ENCODE measurements around the gene ZNFX1.
"Not testable (repeated sequence)": the region's sequence is repeated elsewhere in the genome, so short reads cannot be mapped to it uniquely, and the experiment has no call there.

ZNFX1 gene

GRCh38 chr20:49278036-49278817 is at the start of gene ZNFX1:
Gene ZNFX1 (minus strand): TSS chr20:49278057. CDS start chr20:49275839, 2,218 bp downstream.
- Histone ChIP-seq H3K4me1 (ENCODE audit: control insufficient read depth, insufficient read depth, low read length) (peaks cover 16% of the 10 kb centered on the region), H3K36me3 (ENCODE audit: control insufficient read depth, insufficient read depth, low read length) (peaks cover 38% of the 10 kb centered on the region), H3K27me3 (ENCODE audit: control insufficient read depth, insufficient read depth, low read length) (no peaks in the 10 kb centered on the region), H3K27ac (ENCODE audit: low read depth, low read length) (peak within 1 kb of the TSS; percentile 91), H3K9ac (ENCODE audit: low read length) (peak within 1 kb of the TSS; percentile 91), H3K4me3 (ENCODE audit: low read length) (peak within 1 kb of the TSS; percentile 99)

- H3K36me3 ChIP-seq (ENCODE audit: control insufficient read depth, insufficient read depth, low read length) = no peaks in the 10 kb centered on the region
- H3K4me3 ChIP-seq (ENCODE audit: low read length) = no peak overlapping the region
- no peak overlapping the region for H3K9ac ChIP-seq (ENCODE audit: low read length)
- peaks cover 2% of the 10 kb centered on the region for H3K4me1 ChIP-seq (ENCODE audit: control insufficient read depth, insufficient read depth, low read length)
- H3K27me3 ChIP-seq (ENCODE audit: control insufficient read depth, insufficient read depth, low read length) = no peaks in the 10 kb centered on the region
- H3K27ac ChIP-seq (ENCODE audit: low read depth, low read length) = no peak overlapping the region
Observed at GRCh38 chr20:49326026-49326425, 48.2 kb upstream of the ZNFX1 start.

- H3K27me3 ChIP-seq (ENCODE audit: control insufficient read depth, insufficient read depth, low read length) = peaks cover 5% of the 10 kb centered on the region
- H3K27ac ChIP-seq (ENCODE audit: low read depth, low read length) = no peak overlapping the region
- H3K4me3 ChIP-seq (ENCODE audit: low read length) = no peak overlapping the region
- H3K36me3 ChIP-seq (ENCODE audit: control insufficient read depth, insufficient read depth, low read length) = no peaks in the 10 kb centered on the region
- H3K9ac ChIP-seq (ENCODE audit: low read length) = no peak overlapping the region
- H3K4me1 ChIP-seq (ENCODE audit: control insufficient read depth, insufficient read depth, low read length) = peaks cover 2% of the 10 kb centered on the region
Observed at GRCh38 chr20:49324306-49324705, 46.4 kb upstream of the ZNFX1 start.

- Histone ChIP-seq H3K27me3 (ENCODE audit: control insufficient read depth, insufficient read depth, low read length) (peaks cover 9% of the 10 kb centered on the region), H3K27ac (ENCODE audit: low read depth, low read length) (no peak overlapping the region), H3K36me3 (ENCODE audit: control insufficient read depth, insufficient read depth, low read length) (no peaks in the 10 kb centered on the region), H3K4me1 (ENCODE audit: control insufficient read depth, insufficient read depth, low read length) (peaks cover 2% of the 10 kb centered on the region), H3K9ac (ENCODE audit: low read length) (no peak overlapping the region), H3K4me3 (ENCODE audit: low read length) (no peak overlapping the region)
Observed at GRCh38 chr20:49323622-49324238, 45.9 kb upstream of the ZNFX1 start.

GRCh38 chr20:49320460-49320859 is 42.6 kb upstream of the ZNFX1 start:
- Histone ChIP-seq H3K9ac (ENCODE audit: low read length) (no peak overlapping the region), H3K4me3 (ENCODE audit: low read length) (no peak overlapping the region), H3K4me1 (ENCODE audit: control insufficient read depth, insufficient read depth, low read length) (no peaks in the 10 kb centered on the region), H3K36me3 (ENCODE audit: control insufficient read depth, insufficient read depth, low read length) (no peaks in the 10 kb centered on the region), H3K27ac (ENCODE audit: low read depth, low read length) (no peak overlapping the region), H3K27me3 (ENCODE audit: control insufficient read depth, insufficient read depth, low read length) (peaks cover 20% of the 10 kb centered on the region)

GRCh38 chr20:49319208-49319809 is 41.5 kb upstream of the ZNFX1 start:
- Histone ChIP-seq H3K4me1 (ENCODE audit: control insufficient read depth, insufficient read depth, low read length) (no peaks in the 10 kb centered on the region), H3K9ac (ENCODE audit: low read length) (no peak overlapping the region), H3K36me3 (ENCODE audit: control insufficient read depth, insufficient read depth, low read length) (no peaks in the 10 kb centered on the region), H3K27me3 (ENCODE audit: control insufficient read depth, insufficient read depth, low read length) (peaks cover 20% of the 10 kb centered on the region), H3K27ac (ENCODE audit: low read depth, low read length) (no peak overlapping the region), H3K4me3 (ENCODE audit: low read length) (peak overlapping the region; percentile 23)

GRCh38 chr20:49318430-49319207 is 40.8 kb upstream of the ZNFX1 start:
- Histone ChIP-seq H3K36me3 (ENCODE audit: control insufficient read depth, insufficient read depth, low read length) (no peaks in the 10 kb centered on the region), H3K27ac (ENCODE audit: low read depth, low read length) (no peak overlapping the region), H3K4me1 (ENCODE audit: control insufficient read depth, insufficient read depth, low read length) (no peaks in the 10 kb centered on the region), H3K9ac (ENCODE audit: low read length) (no peak overlapping the region), H3K4me3 (ENCODE audit: low read length) (peak overlapping the region; percentile 17), H3K27me3 (ENCODE audit: control insufficient read depth, insufficient read depth, low read length) (peaks cover 20% of the 10 kb centered on the region)

- H3K27me3 ChIP-seq (ENCODE audit: control insufficient read depth, insufficient read depth, low read length) = peaks cover 20% of the 10 kb centered on the region
- H3K4me1 ChIP-seq (ENCODE audit: control insufficient read depth, insufficient read depth, low read length) = no peaks in the 10 kb centered on the region
- no peaks in the 10 kb centered on the region for H3K36me3 ChIP-seq (ENCODE audit: control insufficient read depth, insufficient read depth, low read length)
- H3K9ac ChIP-seq (ENCODE audit: low read length) = no peak overlapping the region
- H3K4me3 ChIP-seq (ENCODE audit: low read length) = peak overlapping the region; percentile 17
- no peak overlapping the region for H3K27ac ChIP-seq (ENCODE audit: low read depth, low read length)
Observed at GRCh38 chr20:49318091-49318429, 40.2 kb upstream of the ZNFX1 start.

- Histone ChIP-seq H3K4me1 (ENCODE audit: control insufficient read depth, insufficient read depth, low read length) (no peaks in the 10 kb centered on the region), H3K4me3 (ENCODE audit: low read length) (no peak overlapping the region), H3K27me3 (ENCODE audit: control insufficient read depth, insufficient read depth, low read length) (peaks cover 20% of the 10 kb centered on the region), H3K9ac (ENCODE audit: low read length) (no peak overlapping the region), H3K27ac (ENCODE audit: low read depth, low read length) (no peak overlapping the region), H3K36me3 (ENCODE audit: control insufficient read depth, insufficient read depth, low read length) (no peaks in the 10 kb centered on the region)
Observed at GRCh38 chr20:49316704-49317103, 38.8 kb upstream of the ZNFX1 start.

GRCh38 chr20:49315580-49315979 is 37.7 kb upstream of the ZNFX1 start:
- Histone ChIP-seq H3K27me3 (ENCODE audit: control insufficient read depth, insufficient read depth, low read length) (peaks cover 20% of the 10 kb centered on the region), H3K9ac (ENCODE audit: low read length) (no peak overlapping the region), H3K27ac (ENCODE audit: low read depth, low read length) (no peak overlapping the region), H3K4me3 (ENCODE audit: low read length) (no peak overlapping the region), H3K36me3 (ENCODE audit: control insufficient read depth, insufficient read depth, low read length) (no peaks in the 10 kb centered on the region), H3K4me1 (ENCODE audit: control insufficient read depth, insufficient read depth, low read length) (no peaks in the 10 kb centered on the region)

- not testable (repeated sequence) for H3K36me3 ChIP-seq (ENCODE audit: control insufficient read depth, insufficient read depth, low read length); H3K27ac ChIP-seq (ENCODE audit: low read depth, low read length); H3K4me1 ChIP-seq (ENCODE audit: control insufficient read depth, insufficient read depth, low read length); H3K4me3 ChIP-seq (ENCODE audit: low read length); H3K9ac ChIP-seq (ENCODE audit: low read length)
- peaks cover 12% of the 10 kb centered on the region for H3K27me3 ChIP-seq (ENCODE audit: control insufficient read depth, insufficient read depth, low read length)
Observed at GRCh38 chr20:49314052-49314451, 36.2 kb upstream of the ZNFX1 start.

- H3K27ac ChIP-seq (ENCODE audit: low read depth, low read length) = no peak overlapping the region
- H3K4me1 ChIP-seq (ENCODE audit: control insufficient read depth, insufficient read depth, low read length) = no peaks in the 10 kb centered on the region
- H3K4me3 ChIP-seq (ENCODE audit: low read length) = no peak overlapping the region
- H3K36me3 ChIP-seq (ENCODE audit: control insufficient read depth, insufficient read depth, low read length) = no peaks in the 10 kb centered on the region
- H3K9ac ChIP-seq (ENCODE audit: low read length) = no peak overlapping the region
- H3K27me3 ChIP-seq (ENCODE audit: control insufficient read depth, insufficient read depth, low read length) = peaks cover 6% of the 10 kb centered on the region
Observed at GRCh38 chr20:49313283-49313682, 35.4 kb upstream of the ZNFX1 start.

Data from rectal smooth muscle tissue (tissue), 1 donor.